ENCODE results near the gene HEATR5A.

Gene HEATR5A

DNA sequence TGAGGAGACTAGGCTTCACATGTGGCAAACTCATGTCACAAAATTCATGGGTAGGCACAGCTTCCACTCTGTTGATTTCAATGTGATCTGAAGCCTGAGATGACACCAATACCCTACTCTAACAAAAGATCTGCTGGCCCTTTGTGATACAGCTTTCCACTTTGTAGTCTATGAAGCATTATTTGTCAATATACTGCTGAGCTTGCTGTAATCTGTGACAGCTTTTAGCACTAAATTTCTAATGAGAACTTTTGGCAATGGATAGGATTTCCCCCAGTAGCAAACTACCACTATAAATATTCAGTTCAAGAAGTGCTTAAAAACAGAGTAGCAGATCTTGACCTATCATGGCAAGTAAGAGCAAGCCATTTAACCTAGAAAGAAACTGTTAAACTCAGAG lies 5.6 kb upstream of the HEATR5A start:
- DNase-seq = no peak

DNA sequence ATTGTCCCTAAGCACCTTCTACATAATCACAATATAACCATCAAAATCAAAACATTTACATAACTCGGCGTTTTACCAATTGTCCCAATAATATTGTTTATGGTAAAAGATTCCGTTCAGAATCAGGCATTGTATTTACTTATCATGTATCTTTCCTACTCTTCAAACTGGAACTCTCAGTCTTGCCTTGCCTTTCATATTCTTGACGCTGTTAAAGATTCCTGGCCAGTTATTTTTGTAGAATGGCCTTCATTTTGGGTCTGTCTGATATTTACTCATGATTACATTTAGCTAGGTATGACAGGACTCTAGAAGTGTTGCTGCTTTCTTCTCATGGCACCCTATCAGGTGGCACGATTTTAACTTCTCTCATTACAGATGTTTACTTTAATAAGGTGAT lies 850 bp upstream of the HEATR5A start:
- no peak for DNase-seq

GRCh38 chr14:31419967-31420318 lies 407 bp downstream of the HEATR5A start:
- peak; percentile 41 for DNase-seq

- no peak for DNase-seq
Measured at GRCh38 chr14:31419179-31419966, 977 bp downstream of the HEATR5A start.

DNA sequence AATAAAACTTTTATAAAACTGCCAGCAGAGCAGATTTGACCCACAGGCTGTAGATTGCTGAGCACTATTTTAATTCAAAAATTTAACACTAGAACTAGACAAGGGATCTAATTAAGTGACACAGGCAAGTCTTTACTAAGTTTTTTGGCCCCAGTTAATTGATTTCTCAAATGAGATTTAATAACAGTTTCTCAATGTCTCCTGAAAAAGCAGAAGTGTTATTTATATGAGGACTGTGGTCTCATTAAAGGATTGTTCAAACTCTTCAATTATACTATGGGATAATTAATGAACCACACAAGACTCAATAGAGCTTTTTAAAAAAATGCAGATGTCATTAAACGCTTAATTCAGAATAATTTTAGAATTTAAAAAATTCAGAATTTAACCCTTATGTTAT lies 1.9 kb downstream of the HEATR5A start:
- DNase-seq = no peak

DNA sequence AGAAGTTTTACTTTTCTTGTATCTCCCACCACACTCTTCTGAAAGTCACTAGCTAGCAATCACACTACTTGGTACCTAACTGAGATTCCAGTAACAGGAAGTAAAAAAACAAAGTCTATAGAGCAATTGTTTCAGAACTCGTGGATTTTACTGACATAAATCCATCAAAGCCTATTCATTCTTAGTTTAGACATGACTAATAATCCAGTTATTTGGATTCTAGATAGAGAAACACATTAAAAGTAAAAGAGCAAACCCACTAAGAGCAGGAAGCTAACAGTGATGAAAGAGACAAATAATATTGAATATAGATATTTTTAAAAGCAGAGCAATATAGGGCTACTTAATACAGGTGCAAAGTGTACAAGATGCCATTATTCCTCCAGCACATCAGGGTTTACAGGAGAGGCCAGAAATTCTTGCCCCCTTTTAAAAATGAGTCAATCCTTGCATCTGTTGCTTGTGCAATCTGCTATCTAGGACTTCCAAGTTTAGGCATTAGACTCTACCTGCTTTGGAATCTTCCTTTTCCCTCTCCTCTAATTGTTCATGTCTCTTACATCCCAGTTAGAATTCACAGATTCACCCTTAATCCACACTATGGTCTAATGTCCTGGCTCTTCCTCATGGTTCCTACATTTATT lies 6.0 kb downstream of the HEATR5A start:
- DNase-seq = no peak

GRCh38 chr14:31411218-31411727 lies 9.1 kb downstream of the HEATR5A start:
- no peak for DNase-seq

GRCh38 chr14:31410048-31410650 lies 10.2 kb downstream of the HEATR5A start:
- no peak for DNase-seq

DNA sequence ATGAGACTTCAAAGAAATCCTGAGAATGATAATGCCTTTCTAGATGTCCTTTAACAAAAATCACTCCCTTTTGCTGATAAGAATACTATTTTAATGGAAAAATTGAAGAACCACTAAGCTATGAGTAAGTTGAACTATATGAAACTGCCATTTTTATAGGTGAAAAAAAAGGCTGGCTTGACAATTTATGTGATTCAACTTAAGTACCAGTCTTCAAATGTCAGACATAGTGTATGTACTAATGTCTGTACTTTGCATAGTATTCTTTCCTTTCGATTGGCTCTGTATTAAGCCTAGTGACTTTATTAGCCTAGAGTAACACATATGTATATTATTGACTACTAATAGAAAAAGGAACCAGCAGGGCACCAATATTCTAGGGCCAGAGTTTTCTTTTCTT lies 11.9 kb downstream of the HEATR5A start:
- no peak for DNase-seq

DNA sequence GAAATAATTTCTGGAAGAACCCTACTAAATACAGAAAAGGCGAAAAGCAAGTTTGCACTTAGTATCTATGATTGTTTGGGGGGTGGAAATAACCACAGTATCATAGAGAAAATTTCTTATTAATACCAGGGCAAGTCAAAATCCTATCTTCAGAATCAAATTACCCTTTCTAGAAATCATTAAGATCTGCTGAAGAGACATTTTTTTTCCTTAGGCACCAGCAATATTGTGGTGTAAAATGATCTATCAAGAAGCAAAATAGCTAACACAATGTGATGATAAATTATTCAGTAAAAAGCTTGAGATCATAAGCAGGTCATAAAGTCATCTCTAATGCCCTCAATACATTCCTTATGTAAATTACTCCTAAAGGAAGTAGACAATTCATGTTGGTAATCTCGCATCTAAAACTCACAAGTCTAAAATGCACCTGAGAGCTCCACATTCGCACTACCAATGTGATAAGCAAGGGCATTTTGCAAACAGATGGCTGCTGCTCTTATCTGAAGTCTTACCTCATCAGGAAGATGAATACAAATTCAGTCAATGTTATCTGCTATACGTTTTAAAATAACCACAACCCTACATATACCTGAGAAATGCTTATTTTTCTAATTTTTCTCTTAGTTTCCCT lies 14.6 kb downstream of the HEATR5A start:
- DNase-seq = no peak

GRCh38 chr14:31405106-31405505 lies 15.2 kb downstream of the HEATR5A start:
- no peak for DNase-seq

DNA sequence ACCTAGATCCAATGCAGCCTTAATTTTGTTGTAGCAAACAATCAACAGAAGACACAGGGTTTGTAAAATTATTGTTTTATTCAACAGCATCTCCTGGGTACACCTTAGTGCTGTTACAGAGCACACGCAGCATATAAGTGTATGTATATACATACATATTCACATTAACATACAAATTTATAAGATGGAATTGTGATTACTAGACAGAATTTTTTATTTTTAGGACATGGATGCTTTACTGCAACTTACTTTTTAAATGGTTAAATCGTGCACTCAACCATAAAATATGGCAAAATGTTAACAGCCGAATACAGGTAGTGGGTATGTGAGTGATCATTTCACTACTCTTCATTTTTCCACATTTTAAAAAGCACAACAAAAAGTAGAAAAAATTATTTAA lies 16.6 kb downstream of the HEATR5A start:
- no peak for DNase-seq

DNA sequence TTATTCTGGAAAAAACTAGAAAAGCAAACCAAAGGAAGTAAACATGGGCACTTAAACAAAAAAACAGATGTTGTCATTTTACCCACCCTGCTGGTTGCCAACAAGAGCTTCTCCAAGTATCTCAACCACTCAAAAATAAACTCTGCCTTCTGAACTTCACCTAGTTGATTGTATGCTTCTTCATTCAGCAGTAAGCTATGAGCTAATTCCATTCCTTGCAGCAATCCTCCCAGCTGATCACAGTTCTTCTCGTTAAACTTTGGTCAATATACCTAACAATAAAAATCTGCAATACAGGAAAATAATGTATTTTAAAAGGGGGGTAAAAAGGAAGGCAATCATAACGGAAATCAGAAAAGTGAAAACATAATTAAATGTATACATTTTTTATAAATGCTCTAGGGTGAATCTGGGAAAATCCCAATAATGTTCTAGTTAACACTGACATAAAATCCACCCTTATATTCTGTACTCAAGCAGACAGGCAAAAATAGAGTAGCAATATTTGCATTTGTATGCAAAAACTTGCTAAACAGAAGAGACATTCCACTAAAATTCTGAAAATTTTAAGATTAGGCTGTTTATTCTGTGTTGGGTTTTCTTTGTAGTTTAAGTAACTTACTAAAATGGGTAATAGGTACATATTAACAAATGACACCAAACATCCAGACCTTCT lies 17.4 kb downstream of the HEATR5A start:
- DNase-seq = no peak

DNA sequence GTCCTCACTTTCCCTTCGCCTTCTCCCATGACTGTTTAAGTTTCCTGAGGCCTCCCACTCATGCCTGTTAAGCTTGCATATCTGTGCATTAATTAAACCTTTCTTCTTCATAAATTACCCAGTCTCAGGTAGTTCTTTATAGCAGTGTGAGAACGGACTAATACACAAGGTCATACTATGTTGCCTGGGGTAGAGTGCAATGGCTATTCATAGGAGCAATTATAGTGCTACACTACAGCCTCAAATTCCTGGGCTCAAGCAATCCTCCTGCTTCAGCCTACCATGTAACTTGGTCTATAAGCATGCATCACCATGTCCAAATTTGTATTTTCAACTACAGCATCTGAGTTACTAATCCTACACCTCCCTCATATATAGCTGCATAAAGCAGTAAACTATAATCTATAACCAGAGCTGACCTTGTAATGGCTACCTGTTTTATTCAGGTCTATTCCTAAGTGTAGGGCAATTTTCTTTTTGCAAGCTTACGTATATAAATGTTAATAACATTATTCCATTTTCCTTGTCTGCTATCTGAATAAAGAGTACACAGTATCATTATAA lies 18.9 kb downstream of the HEATR5A start:
- DNase-seq = no peak

GRCh38 chr14:31400031-31400638 lies 20.2 kb downstream of the HEATR5A start:
- no peak for DNase-seq

DNA sequence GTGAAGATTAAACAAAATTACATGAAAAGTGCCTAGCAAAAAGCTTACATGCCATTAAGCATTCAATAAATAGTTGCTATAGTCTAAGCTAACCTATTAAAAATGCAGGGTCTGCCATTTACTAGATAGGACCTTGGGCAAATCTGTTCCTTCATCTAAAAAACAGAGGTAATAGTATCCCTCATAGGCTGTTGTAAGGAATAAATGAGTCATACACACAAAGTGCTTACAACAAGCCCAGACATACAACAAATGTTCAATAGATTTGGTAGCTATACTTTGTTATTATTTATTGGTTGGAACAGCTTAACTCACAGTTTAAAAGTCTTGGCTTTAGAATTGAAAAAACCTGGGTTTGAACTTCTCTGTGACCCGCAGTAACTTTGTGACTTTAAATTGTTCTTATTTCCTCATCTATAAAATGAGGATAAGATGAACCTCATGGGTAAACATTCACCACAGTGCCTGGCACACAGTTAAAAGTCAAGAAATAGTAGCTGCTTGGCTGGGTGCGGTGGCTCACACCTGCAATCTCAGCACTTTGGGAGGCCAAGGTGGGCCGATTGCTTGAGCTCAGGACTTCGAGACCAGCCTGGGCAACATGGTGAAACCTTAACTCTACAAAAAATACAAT lies 24.7 kb downstream of the HEATR5A start:
- no peak for DNase-seq

DNA sequence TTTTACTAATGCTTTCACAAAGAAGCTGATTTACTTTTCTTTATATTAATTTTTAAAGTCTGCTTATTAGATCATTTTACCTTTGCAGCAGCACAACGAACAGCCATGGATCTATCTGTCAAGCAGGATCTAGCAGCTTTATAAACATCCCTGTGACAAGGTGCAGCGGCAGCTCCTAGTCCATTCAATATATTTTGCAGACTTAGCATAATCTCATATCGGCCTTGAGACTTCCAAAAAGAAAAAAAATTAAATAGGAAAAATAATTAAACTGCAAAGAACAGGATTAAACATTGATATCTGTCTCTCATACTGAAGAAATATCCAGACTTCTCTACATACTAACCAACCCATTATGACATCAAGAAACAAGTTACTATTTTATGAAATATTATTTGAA lies 25.2 kb downstream of the HEATR5A start:
- no peak for DNase-seq

DNA sequence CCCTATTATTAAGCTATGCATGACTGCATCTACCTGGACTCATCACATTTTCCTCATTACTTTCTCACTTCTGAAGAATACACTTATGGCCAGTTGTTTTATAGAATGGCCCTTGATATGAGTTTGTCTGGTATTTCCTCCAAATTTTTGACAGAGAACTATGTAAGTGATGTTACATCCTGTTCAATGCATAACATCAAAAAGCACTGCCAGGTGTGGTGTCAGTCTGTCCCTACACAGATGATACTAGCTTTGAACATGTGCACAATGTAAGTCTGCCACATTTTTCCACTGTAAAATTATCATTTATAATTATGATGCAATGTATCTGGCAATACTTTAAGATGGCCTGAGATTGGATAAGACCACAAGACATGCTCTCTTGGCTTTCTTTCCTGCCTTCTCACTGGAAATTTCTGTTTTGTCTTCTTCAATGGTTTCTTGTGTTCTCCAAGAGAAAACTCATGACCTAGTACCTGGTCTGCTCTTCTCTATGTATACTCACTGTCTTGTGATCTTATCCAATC lies 28.3 kb downstream of the HEATR5A start:
- DNase-seq = no peak

DNA sequence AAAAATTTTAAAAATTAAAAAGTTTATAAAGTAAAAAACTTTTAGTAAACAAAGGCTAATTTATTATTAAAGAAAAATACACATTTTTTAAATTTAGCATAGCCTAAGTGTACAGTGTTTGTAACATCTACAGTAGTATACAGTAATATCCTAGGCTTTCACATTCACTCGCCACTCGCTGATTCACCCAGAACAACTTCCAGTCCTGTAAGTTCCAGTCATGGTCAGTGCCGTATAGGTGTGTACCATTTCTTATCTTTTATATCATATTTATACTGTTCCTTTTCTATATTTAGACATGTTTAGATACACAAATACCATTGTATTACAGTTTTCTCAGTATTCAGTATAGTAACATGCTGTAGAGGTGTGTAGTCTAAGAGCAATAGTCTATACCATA lies 28.9 kb downstream of the HEATR5A start:
- no peak for DNase-seq

DNA sequence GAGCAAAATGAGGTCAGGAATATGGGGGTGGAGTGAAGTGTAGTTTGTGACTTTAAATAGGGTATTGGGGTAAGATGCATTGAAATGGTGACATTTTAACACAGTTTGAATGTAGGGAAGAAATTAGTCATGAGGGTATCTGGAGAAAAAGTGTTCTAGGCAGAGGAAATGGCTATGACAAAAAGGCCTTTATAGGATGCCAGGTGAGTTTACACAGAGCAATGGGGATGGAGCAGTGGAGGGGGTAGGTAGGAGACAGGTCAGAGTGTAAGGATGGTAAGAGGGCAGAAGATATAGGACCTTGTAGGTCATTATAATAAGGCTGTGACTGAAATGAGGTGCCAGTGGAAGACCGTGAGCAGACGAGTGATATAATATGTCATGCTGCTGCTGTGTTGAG lies 30.4 kb downstream of the HEATR5A start:
- DNase-seq = no peak

GRCh38 chr14:31388687-31389413 lies 31.5 kb downstream of the HEATR5A start:
- DNase-seq = no peak

All from DMS79 (cell line).